ENCODE measurements around the gene FADS1. TPM values are rescaled to one million over a fixed set of nuclear protein-coding genes. Genes with fewer than 3 reads are reported as not detected.

The FADS1 gene
- total RNA-seq, 2 experiments from 2014 or later: not detected

GRCh38 chr11:61827571-61828378 lies 11.0 kb upstream of the FADS1 start, which contains the start of gene FADS2:
Gene FADS2, plus strand, starts transcription at chr11:61828300. Its CDS starts 91 bp downstream, at chr11:61828391.
- ChIA-PET CTCF (ENCODE audit: unreplicated experiment) (no interaction called here), POLR2A (no interaction called here)
- no peak within 1 kb of the TSS for H3K27ac ChIP-seq (ENCODE audit: low read depth, low read length, poor library complexity, severe bottlenecking)
- H3K4me3 ChIP-seq (ENCODE audit: low read depth, low read length, poor library complexity, severe bottlenecking): no peak within 1 kb of the TSS
- H3K36me3 ChIP-seq (ENCODE audit: insufficient read depth, low read length): no peaks in the 10 kb centered on the region
- H3K9me3 ChIP-seq (ENCODE audit: low read length): no peaks in the 10 kb centered on the region
- intact Hi-C loops (cut with micrococcal nuclease; ENCODE audit: unreplicated experiment): no loop called here
- no peaks in the 10 kb centered on the region for H3K79me2 ChIP-seq (ENCODE audit: insufficient read depth, low read depth, low read length)
- H4K20me1 ChIP-seq (ENCODE audit: insufficient read depth, low read length): no peaks in the 10 kb centered on the region
- peak; percentile 67; the same call in 1 of the 2 replicates for TF ChIP-seq EZH2phosphoT487 (IDR thresholded peaks at IDR 0.05; ENCODE audit: borderline replicate concordance, low read depth, low read length)
- TF ChIP-seq CTCF (conservative IDR thresholded peaks at IDR 0.05; ENCODE audit: low read length): no peak
- DNase-seq (ENCODE audit: low spot score): no peak
- no TSS peak for BruUV-seq (replicated peaks)
- no peaks in the 10 kb centered on the region for H3K9me2 ChIP-seq (ENCODE audit: insufficient read depth, low read length)
- peaks cover 6% of the 10 kb centered on the region for H3K4me1 ChIP-seq (ENCODE audit: insufficient read depth, low read length, poor library complexity, severe bottlenecking)
- H3K4me2 ChIP-seq (ENCODE audit: low read length): peak within 1 kb of the TSS; percentile 31; the same call in 1 of the 2 replicates
- H2AFZ ChIP-seq (ENCODE audit: low read length): no peak within 1 kb of the TSS

- DNase-seq (ENCODE audit: low spot score): no peak
- no peak for TF ChIP-seq EZH2phosphoT487 (IDR thresholded peaks at IDR 0.05; ENCODE audit: borderline replicate concordance, low read depth, low read length)
- no peak for TF ChIP-seq CTCF (conservative IDR thresholded peaks at IDR 0.05; ENCODE audit: low read length)
- no peaks in the 10 kb centered on the region for H3K4me1 ChIP-seq (ENCODE audit: insufficient read depth, low read length, poor library complexity, severe bottlenecking)
- no peaks in the 10 kb centered on the region for H3K9me3 ChIP-seq (ENCODE audit: low read length)
- H3K27ac ChIP-seq (ENCODE audit: low read depth, low read length, poor library complexity, severe bottlenecking): no peak overlapping the region
- no peak overlapping the region for H3K4me3 ChIP-seq (ENCODE audit: low read depth, low read length, poor library complexity, severe bottlenecking)
- no peaks in the 10 kb centered on the region for H3K36me3 ChIP-seq (ENCODE audit: insufficient read depth, low read length)
- ChIA-PET POLR2A (no interaction called here), CTCF (ENCODE audit: unreplicated experiment) (no interaction called here)
- H3K79me2 ChIP-seq (ENCODE audit: insufficient read depth, low read depth, low read length): no peaks in the 10 kb centered on the region
- H3K4me2 ChIP-seq (ENCODE audit: low read length): no peak overlapping the region; the same call in 1 of the 2 replicates
- no TSS peak for BruUV-seq (replicated peaks)
- intact Hi-C loops (cut with micrococcal nuclease; ENCODE audit: unreplicated experiment): no loop called here
- no peaks in the 10 kb centered on the region for H3K9me2 ChIP-seq (ENCODE audit: insufficient read depth, low read length)
- no peak overlapping the region for H2AFZ ChIP-seq (ENCODE audit: low read length)
- no peaks in the 10 kb centered on the region for H4K20me1 ChIP-seq (ENCODE audit: insufficient read depth, low read length)
Measured at GRCh38 chr11:61826930-61827570, 10.2 kb upstream of the FADS1 start.

GRCh38 chr11:61820174-61820573 lies 3.4 kb upstream of the FADS1 start:
- no peaks in the 10 kb centered on the region for H3K9me2 ChIP-seq (ENCODE audit: insufficient read depth, low read length)
- POLR2A ChIA-PET: interaction anchor here (1.0 to 1.2 kb wide), 2 partner anchors 14 to 23 kb away, joined by 3 read pairs; no protein-coding TSS in a partner anchor
- no peaks in the 10 kb centered on the region for H3K79me2 ChIP-seq (ENCODE audit: insufficient read depth, low read depth, low read length)
- H3K4me1 ChIP-seq (ENCODE audit: insufficient read depth, low read length, poor library complexity, severe bottlenecking): no peaks in the 10 kb centered on the region
- no peaks in the 10 kb centered on the region for H3K9me3 ChIP-seq (ENCODE audit: low read length)
- H2AFZ ChIP-seq (ENCODE audit: low read length): no peak overlapping the region
- no peak for TF ChIP-seq CTCF (conservative IDR thresholded peaks at IDR 0.05; ENCODE audit: low read length)
- TF ChIP-seq EZH2phosphoT487 (IDR thresholded peaks at IDR 0.05; ENCODE audit: borderline replicate concordance, low read depth, low read length): no peak
- intact Hi-C loops (cut with micrococcal nuclease; ENCODE audit: unreplicated experiment): no loop called here
- no peak overlapping the region for H3K4me2 ChIP-seq (ENCODE audit: low read length)
- CTCF ChIA-PET (ENCODE audit: unreplicated experiment): no interaction called here
- H3K27ac ChIP-seq (ENCODE audit: low read depth, low read length, poor library complexity, severe bottlenecking): no peak overlapping the region
- no peak overlapping the region for H3K4me3 ChIP-seq (ENCODE audit: low read depth, low read length, poor library complexity, severe bottlenecking)
- no peak for DNase-seq (ENCODE audit: low spot score)
- H3K36me3 ChIP-seq (ENCODE audit: insufficient read depth, low read length): no peaks in the 10 kb centered on the region
- BruUV-seq (replicated peaks): no TSS peak
- H4K20me1 ChIP-seq (ENCODE audit: insufficient read depth, low read length): no peaks in the 10 kb centered on the region

Measured in OCI-LY7 (cell line).